Breast epithelium (tissue), 4 donors: ENCODE measurements around the gene CDC26. TPM values are rescaled to one million over a fixed set of nuclear protein-coding genes. Genes with fewer than 3 reads are reported as not detected.

Source experiments
- DNase-seq, 2 donors: peaks; one replicate each; pipeline ENCODE4 v3.0.0-alpha.2; 2019; ENCODE audit warnings: low spot score in 2 of 2
- H3K27ac ChIP-seq, 2 donors: fragments of 200-600 bp; sonication (generic) in 1 of 2; one replicate each; pipeline ENCODE4 v1.5.1; 2016 to 2019; ENCODE audit warnings: mild to moderate bottlenecking in 1 of 2
- H3K27me3 ChIP-seq, 2 donors: fragments of 200-600 bp; sonication (generic) in 1 of 2; one replicate each; pipeline versions ENCODE4 v1.5.1 to v1.6.0; 2017 to 2019; ENCODE audit warnings: control low read depth in 1 of 2, mild to moderate bottlenecking in 1 of 2
- H3K36me3 ChIP-seq: fragments of 200-600 bp; one replicate; pipeline ENCODE4 v1.5.1; 2019
- H3K4me1 ChIP-seq, 2 donors: fragments of 200-600 bp; sonication (generic); one replicate each; pipeline ENCODE4 v1.5.1; 2016 to 2019; ENCODE audit warnings: control low read depth in 1 of 2
- H3K4me3 ChIP-seq, 3 donors: fragments of 200-600 bp; sonication (generic); 1 replicate in 2 of 3; 2 replicates in 1 of 3; pipeline ENCODE4 v1.5.1; 2016 to 2019; ENCODE audit warnings: mild to moderate bottlenecking in 3 of 3, moderate library complexity in 2 of 3
- H3K9me3 ChIP-seq, 2 donors: fragments of 200-600 bp; sonication (generic) in 1 of 2; one replicate each; pipeline ENCODE4 v1.5.1; 2016 to 2019; ENCODE audit warnings: control low read depth in 1 of 2
- POLR2A ChIP-seq: fragments of 450-650 bp; IDR thresholded peaks from one replicate; pipeline ENCODE4 v1.6.1; 2016; ENCODE audit warnings: antibody characterized with exemption, mild to moderate bottlenecking, moderate library complexity
- POLR2AphosphoS5 ChIP-seq, 3 donors: sonication (generic); formaldehyde crosslinking; IDR thresholded peaks; one replicate each; pipeline ENCODE4 v1.6.1; 2017; ENCODE audit warnings: antibody characterized with exemption in 3 of 3
- intact Hi-C: fragments of 100-400 bp; cut with DNase I; formaldehyde crosslinking; loops from one replicate; pipeline ENCODE4 v1.15.1; 2023; ENCODE audit warnings: low total_unique reads
- total RNA-seq, 3 donors: library from RNA; depleted of rRNA; stranded (reverse); fragments of >200 nt; gene quantifications; one replicate each; pipeline ENCODE4 v1.1.0, GENCODE V29; 2016
- TF ChIP-seq, protein P1 (sequence below), 3 donors: fragments of 450-650 bp; IDR thresholded peaks; one replicate each; pipeline ENCODE4 v1.5.1; 2016 to 2017; ENCODE audit warnings: antibody characterized with exemption in 3 of 3, mild to moderate bottlenecking in 3 of 3, moderate library complexity in 3 of 3

Gene CDC26
- total RNA-seq, 3 donors from 2014 or later, result 32.0 to 46.2 (median 39.1) TPM

DNA sequence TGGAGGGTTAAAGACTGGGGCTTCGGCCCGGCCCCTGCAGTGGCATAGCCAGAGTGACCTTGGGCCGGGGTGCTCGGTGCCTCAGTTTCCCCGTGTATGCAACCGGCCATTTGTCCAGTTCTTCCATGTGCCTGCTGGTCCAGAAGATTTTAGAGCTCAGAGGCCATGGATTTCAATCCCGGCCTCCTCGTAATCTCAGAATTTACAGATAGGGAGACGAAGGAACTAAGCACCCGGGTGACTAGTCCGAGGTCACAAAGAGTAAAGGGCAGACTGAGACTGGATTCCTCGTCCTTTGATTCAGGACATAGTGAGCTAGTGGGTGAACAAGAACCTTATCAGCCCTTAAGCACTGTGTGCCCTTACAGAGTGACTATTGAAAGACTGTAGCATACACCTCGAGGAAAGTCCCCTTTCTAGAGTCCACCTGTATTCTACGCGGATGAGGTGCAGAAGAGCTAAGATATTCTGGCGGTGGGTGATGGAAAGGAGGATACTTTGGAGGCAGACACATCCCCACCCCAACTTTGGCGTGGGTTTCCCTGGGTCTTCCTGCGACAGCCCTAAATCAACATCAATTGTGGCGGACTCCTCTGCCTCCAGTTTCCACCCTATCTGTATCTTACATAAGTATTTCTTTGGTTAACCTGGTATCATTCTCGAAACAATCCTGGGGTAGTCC lies 53.4 kb downstream of the CDC26 start:
- H3K27me3 ChIP-seq, result no peaks in the 10 kb centered on the region
- H3K27ac ChIP-seq, result peak overlapping the region; percentile 87 to 94
- DNase-seq, result no peak
- H3K36me3 ChIP-seq, result no peaks in the 10 kb centered on the region
- intact Hi-C loops, result no loop called here
- H3K9me3 ChIP-seq, result no peaks in the 10 kb centered on the region
- peaks cover 6 to 11% of the 10 kb centered on the region in 2 donors for H3K4me1 ChIP-seq
- TF ChIP-seq, protein P1, sequence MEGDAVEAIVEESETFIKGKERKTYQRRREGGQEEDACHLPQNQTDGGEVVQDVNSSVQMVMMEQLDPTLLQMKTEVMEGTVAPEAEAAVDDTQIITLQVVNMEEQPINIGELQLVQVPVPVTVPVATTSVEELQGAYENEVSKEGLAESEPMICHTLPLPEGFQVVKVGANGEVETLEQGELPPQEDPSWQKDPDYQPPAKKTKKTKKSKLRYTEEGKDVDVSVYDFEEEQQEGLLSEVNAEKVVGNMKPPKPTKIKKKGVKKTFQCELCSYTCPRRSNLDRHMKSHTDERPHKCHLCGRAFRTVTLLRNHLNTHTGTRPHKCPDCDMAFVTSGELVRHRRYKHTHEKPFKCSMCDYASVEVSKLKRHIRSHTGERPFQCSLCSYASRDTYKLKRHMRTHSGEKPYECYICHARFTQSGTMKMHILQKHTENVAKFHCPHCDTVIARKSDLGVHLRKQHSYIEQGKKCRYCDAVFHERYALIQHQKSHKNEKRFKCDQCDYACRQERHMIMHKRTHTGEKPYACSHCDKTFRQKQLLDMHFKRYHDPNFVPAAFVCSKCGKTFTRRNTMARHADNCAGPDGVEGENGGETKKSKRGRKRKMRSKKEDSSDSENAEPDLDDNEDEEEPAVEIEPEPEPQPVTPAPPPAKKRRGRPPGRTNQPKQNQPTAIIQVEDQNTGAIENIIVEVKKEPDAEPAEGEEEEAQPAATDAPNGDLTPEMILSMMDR (IDR thresholded peaks at IDR 0.05), result no peak
- TF ChIP-seq POLR2A (no peak), POLR2AphosphoS5 (IDR thresholded peaks at IDR 0.05) (no peak)
- peak overlapping the region; percentile 74 to 97 (median 76) for H3K4me3 ChIP-seq

DNA sequence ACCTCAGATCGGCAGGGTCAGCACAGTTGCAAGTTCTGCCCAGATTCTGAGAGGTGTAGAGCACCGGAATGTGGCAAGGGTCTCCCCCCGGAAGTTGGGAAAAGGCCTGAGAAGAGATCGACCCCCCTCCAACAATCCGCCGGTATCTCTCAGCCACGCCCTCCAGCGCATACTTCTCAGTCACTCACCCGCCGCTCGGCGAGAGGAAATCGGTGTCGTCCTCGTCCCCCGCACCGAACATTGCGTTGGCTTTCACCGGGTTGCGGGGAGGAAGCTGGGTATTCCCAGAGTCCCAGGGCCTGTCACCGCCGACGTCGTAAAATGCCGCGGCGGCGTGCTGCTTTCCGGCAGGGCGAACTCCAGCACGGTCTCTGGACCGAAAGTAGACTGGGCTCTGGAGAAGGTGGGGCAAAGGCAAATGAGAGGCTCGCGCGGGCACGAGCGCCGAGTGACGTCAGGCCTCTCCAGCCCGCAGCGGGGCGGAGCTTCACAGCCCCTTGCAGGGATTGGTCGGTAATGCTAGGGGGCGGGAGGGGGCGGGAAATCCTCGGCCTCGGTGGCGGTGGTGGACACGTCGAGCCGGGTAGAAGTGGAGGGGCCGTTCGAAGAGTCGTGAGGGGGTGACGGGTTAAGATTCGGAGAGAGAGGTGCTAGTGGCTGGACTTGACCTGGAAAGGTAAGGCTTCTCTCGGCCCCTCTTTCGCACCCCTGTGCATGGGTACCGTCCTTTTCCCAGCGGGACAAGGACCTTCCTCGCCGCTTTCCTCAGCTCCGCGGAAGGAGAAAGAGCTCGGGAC lies 54.2 kb downstream of the CDC26 start, which contains the start of the genes FKBP15 and SLC31A1:
TSS of gene FKBP15 (minus strand) at position 275 of the 797 bp plus-strand sequence. CDS start at position 241, 34 bp downstream.
TSS of gene SLC31A1 (plus strand) at position 542 of the 797 bp plus-strand sequence. CDS start 34,605 bp downstream, outside the sequence.
- TF ChIP-seq POLR2AphosphoS5 (IDR thresholded peaks at IDR 0.05) (peak; percentile 48 to 77 (median 76)), POLR2A (peak; percentile 76)
- TF ChIP-seq, protein P1 (IDR thresholded peaks at IDR 0.05), result no peak
- Histone ChIP-seq H3K27me3 (no peaks in the 10 kb centered on the region), H3K4me1 (peaks cover 6 to 11% of the 10 kb centered on the region in 2 donors), H3K36me3 (no peaks in the 10 kb centered on the region), H3K27ac (peak within 1 kb of the TSS; percentile 87 to 94), H3K4me3 (peak within 1 kb of the TSS; percentile 74 to 97 (median 76)), H3K9me3 (no peaks in the 10 kb centered on the region)
- intact Hi-C loops, result no loop called here
- peak; percentile 98 for DNase-seq

DNA sequence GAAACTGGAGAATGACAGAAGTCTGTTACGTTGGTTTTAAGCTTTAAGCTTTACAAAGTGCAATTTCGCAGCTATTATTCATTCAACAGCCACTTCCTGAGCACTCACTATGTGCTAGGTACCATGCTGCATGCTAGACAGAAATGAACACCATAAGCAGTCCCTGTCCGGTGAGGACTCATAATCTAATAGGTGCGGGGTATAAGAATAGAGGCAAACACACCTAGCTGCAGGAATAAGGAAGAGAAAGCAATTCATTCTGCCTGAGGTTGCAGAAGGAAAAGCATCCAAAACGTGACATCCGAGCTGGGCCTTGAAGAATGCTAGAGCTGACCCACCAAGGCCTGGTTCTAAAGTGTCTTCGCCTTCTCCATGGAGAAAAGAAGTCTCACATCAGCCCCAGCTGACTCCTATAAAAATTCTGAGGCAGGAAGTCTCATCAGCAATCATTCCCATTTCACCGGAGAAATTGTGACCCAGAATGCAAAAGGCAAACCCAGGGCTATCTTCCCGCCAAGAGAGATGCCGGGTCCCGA lies 54.8 kb downstream of the CDC26 start:
- TF ChIP-seq POLR2A (no peak), POLR2AphosphoS5 (IDR thresholded peaks at IDR 0.05) (no peak)
- TF ChIP-seq, protein P1 (IDR thresholded peaks at IDR 0.05), result no peak
- H3K4me1 ChIP-seq, result peaks cover 6 to 11% of the 10 kb centered on the region in 2 donors
- intact Hi-C loops, result no loop called here

DNA sequence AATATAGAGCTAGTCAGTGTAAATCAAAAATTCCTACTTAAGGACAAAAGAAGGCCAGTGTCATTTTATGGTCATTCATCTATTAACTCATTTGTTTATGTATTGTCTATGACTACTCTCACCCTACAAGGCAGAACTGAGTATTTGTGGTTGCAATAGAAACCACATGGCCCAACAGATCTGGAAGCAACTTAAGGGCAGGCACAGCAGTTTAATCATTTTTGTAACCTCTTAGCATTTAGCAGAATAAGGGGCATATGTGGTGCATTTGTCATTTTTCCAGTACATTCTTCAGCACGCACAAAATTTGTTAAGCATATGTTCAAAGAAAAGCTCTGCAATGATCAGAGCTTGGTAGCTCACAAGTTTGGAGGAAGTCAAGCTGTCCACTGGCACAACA lies 55.4 kb downstream of the CDC26 start:
- no peak for DNase-seq
- Histone ChIP-seq H3K36me3 (no peaks in the 10 kb centered on the region), H3K4me1 (peaks cover 6 to 11% of the 10 kb centered on the region in 2 donors), H3K27me3 (no peaks in the 10 kb centered on the region), H3K9me3 (no peaks in the 10 kb centered on the region), H3K4me3 (peak overlapping the region; percentile 74 to 97 (median 76)), H3K27ac (no peak overlapping the region)
- TF ChIP-seq, protein P1 (IDR thresholded peaks at IDR 0.05), result no peak
- TF ChIP-seq POLR2A (no peak), POLR2AphosphoS5 (IDR thresholded peaks at IDR 0.05) (no peak)
- intact Hi-C loops, result no loop called here

More for the DNA sequence above, 54.8 kb downstream of the CDC26 start:
- Histone ChIP-seq H3K36me3 (no peaks in the 10 kb centered on the region), H3K4me3 (peak overlapping the region; percentile 74 to 97 (median 76)), H3K27me3 (no peaks in the 10 kb centered on the region), H3K27ac (peak overlapping the region; percentile 87 to 94), H3K9me3 (no peaks in the 10 kb centered on the region)
- no peak for DNase-seq
